SH-SY5Y (cell line): Measurements from ENCODE around the gene PEA15.

ENCODE experiments used
- GATA2 ChIP-seq: IDR thresholded peaks from 2 replicates; pipeline ENCODE4 v1.6.1; 2011; ENCODE audit warnings: mild to moderate bottlenecking, low read depth, low read length
- GATA3 ChIP-seq: IDR thresholded peaks from 2 replicates; pipeline ENCODE4 v1.6.1; 2011; ENCODE audit warnings: low read depth, mild to moderate bottlenecking, low read length, moderate library complexity

DNA sequence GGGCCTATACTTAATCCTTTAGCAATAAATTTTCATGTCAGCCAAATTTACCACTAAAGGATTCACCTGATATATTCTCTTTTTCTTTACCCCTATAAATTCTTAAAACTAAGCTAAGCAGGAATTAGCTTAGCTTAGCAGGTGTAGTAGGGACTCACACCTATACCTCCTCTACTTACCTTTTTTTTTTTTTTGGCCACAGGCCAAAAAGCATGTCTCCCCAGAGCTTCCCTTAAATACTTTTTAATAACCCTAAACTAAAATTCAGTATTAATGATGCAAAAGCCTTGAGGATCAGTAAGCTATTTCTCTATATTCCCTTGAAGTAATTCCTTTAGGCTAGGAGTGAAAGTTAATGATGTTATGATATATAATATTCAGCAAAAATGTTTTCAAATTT lies 23.2 kb downstream of the PEA15 start:
- TF ChIP-seq GATA2 (no peak), GATA3 (no peak)
